ENCODE measurements around the gene FBLN1. TPM values are rescaled to one million over a fixed set of nuclear protein-coding genes. Genes with fewer than 3 reads are reported as not detected.

The FBLN1 gene
- total and polyA plus RNA-seq, 2 donors (not counting 3 experiments of a cell fraction or from before 2014, with no cell fraction given) = 1.2 to 4.0 TPM

- no peaks in the 10 kb centered on the region for H4K20me1 ChIP-seq (replicated peaks; ENCODE audit: control insufficient read depth, extremely low read depth, insufficient read depth, low read length)
- H3K36me3 ChIP-seq (ENCODE audit: control insufficient read depth in 2 of 2, extremely low read depth in 1 of 2, insufficient read depth in 2 of 2, low read length in 2 of 2) = no peaks in the 10 kb centered on the region
- DNase-seq (ENCODE audit: low read depth, low spot score) (no peak), FAIRE-seq (no peak)
- CTCF ChIA-PET = no interaction called here
- no peak for TF ChIP-seq MAX (IDR thresholded peaks at IDR 0.05; ENCODE audit: insufficient read depth, insufficient read length)
- no peak for TF ChIP-seq FOS (IDR thresholded peaks at IDR 0.05; ENCODE audit: borderline replicate concordance, insufficient read depth, low read length)
- no peak for TF ChIP-seq MYC (IDR thresholded peaks at IDR 0.05; ENCODE audit: low read depth, low read length)
- TF ChIP-seq POLR2A (IDR thresholded peaks at IDR 0.05; ENCODE audit: low read depth, low read length) = no peak
- TF ChIP-seq POLR2AphosphoS5 (IDR thresholded peaks at IDR 0.05; ENCODE audit: insufficient read depth, low read depth, low read length) = no peak
- TF ChIP-seq GATA2 (IDR thresholded peaks at IDR 0.05; ENCODE audit: insufficient read depth, insufficient read length, low read depth, low read length) = no peak
- no peak for TF ChIP-seq JUN (IDR thresholded peaks at IDR 0.05; ENCODE audit: borderline replicate concordance, insufficient read depth, insufficient read length, low read depth)
- H3K9me3 ChIP-seq (replicated peaks; ENCODE audit: control insufficient read depth, insufficient read depth, low read length) = no peaks in the 10 kb centered on the region
- peaks cover 0 to 1% of the 10 kb centered on the region in 2 experiments for H3K27me3 ChIP-seq (ENCODE audit: control insufficient read depth in 2 of 2, insufficient read depth in 2 of 2, low read length in 2 of 2)
- H3K79me2 ChIP-seq (ENCODE audit: control insufficient read depth, insufficient read depth, low read length) = no peaks in the 10 kb centered on the region
- H3K9me1 ChIP-seq (replicated peaks; ENCODE audit: control insufficient read depth, extremely low read depth, insufficient read depth, low read length) = no peaks in the 10 kb centered on the region
- no peak overlapping the region for H2AFZ ChIP-seq (ENCODE audit: low read depth, low read length)
- no peak overlapping the region for H3K4me2 ChIP-seq (ENCODE audit: insufficient read depth, low read length)
- BruUV-seq (replicated peaks) = no TSS peak
- no peak overlapping the region for H3K4me3 ChIP-seq (replicated peaks in 1 of 3; ENCODE audit: insufficient read depth in 1 of 3, low read depth in 1 of 3, low read length in 3 of 3)
- intact Hi-C loops (cut with micrococcal nuclease) (no loop called here), dilution Hi-C loops (cut with MboI; ENCODE audit: extremely low pct_ligation_motif_present, low sequenced_read_pairs) (no loop called here)
- H3K27ac ChIP-seq (ENCODE audit: insufficient read depth, low read depth, low read length) = no peak overlapping the region
- POLR2A ChIA-PET = no interaction called here
- H3K4me1 ChIP-seq (ENCODE audit: control insufficient read depth, extremely low read depth, insufficient read depth, low read length) = no peaks in the 10 kb centered on the region
- H3K9ac ChIP-seq (replicated peaks; ENCODE audit: extremely low read depth, insufficient read depth, low read length) = no peak overlapping the region
Observed at GRCh38 chr22:45599836-45600577, 97.3 kb downstream of the FBLN1 start.

Data from endothelial cell of umbilical vein (primary cell).